Stimulated activated CD8-positive, alpha-beta memory T cell treated with anti-CD3 and anti-CD28 coated beads, Interleukin-7, amount 100 ng/mL, for 24 hours (primary cell): ENCODE measurements around the gene CAPN2.

Source experiments
- DNase-seq: peaks from one replicate; pipeline ENCODE4 v3.0.0-alpha.2; 2020; ENCODE audit warnings: low read depth

The CAPN2 gene

GRCh38 chr1:223702735-223703667, 9.3 kb upstream of the CAPN2 start:
- no peak for DNase-seq

GRCh38 chr1:223703668-223704013, 8.7 kb upstream of the CAPN2 start:
- no peak for DNase-seq

GRCh38 chr1:223704921-223705878, 7.1 kb upstream of the CAPN2 start:
- DNase-seq: no peak

DNA sequence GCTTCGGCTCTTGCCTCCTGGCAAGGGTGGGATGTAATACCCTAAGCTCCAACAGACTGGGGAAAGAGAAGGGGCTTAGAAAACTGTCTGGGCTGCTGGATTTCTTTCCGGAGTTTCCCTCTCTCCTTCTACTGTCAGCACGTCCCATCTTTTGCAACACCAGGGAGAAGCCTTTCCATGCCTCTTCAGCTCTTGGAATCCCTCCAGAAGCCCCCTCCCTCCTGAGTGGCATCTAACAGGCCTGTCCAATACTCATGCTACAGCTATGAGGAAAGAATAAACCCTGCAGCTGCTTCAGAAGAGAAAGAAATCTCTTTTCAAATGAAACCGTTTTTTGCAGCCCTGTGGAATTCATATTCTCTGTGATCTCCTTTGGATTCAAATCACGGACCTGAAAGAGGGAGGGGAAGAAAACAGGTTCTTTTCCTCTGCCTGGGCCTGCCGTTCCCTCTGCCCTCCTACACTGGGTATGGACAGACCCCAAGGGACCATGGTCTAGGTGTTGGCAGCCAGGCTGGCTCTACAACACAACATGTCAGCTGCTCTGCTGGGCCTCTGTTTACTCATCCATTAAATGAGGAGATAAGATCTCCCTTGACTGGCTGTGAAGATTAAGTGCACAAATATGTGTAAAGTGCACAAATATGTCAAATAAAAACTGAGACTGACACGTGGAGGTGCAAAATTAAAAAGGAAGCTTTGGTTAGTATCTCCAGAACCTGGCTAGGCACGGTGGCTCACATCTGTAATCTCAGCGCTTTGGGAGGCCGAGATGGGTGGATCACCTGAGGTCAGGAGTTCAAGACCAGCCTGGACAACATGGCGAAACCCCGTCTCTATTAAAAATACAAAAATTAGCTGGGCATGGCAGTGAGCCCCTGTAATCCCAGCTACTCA, 6.0 kb upstream of the CAPN2 start:
- DNase-seq: no peak

DNA sequence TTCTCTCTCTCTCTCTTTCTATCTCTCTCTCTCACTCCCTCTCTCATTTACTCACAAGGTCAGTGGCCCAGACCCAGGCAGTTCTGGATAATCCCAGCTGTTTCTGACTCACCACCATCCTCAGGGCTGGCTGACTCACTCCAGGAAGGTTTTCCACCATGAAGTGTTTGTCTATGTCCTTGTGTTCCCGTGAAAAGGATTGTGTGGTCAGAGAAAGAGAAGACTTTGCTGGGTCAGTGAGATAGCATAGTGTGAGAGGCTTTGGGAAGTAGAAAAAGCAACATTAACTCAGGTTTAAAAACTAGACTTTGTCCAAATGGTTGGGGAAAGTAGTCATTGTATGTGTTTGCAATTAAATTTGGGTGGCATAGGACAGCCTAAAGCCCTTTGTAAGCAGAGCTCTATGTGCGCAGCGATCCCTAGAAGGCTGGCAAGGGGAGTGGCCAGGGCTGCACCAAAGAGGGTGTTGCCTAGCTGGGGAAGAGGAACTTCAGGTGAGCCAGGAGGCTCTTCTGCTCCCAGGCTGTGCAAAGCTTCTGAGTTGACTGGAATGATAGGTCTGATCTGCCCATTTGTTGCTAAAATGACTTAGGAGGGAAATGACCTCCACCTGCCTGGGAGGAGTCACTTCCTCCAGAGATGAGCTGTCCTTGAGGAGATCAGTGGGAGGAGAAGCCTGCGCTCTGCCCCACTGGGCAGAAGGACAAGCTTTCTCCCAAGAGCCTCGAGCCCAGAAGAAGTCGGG, 4.9 kb upstream of the CAPN2 start:
- DNase-seq: no peak

DNA sequence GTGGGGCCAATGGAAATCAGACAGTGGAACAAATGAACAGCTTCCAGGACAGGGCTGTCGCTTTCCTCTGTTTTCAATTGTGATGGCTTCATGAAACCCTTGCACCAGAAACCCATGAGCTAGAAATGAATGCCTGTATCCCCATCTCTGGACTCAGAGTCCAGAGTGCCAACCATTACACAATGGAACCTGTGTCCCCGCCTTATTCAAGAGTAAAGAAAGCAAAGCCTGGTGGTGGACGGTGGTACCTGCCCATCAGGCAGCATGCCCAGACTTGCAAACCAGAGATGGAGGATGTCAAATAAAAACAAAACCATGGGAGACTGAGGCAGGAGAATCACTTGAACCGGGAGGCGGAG, 4.4 kb upstream of the CAPN2 start:
- DNase-seq: no peak

DNA sequence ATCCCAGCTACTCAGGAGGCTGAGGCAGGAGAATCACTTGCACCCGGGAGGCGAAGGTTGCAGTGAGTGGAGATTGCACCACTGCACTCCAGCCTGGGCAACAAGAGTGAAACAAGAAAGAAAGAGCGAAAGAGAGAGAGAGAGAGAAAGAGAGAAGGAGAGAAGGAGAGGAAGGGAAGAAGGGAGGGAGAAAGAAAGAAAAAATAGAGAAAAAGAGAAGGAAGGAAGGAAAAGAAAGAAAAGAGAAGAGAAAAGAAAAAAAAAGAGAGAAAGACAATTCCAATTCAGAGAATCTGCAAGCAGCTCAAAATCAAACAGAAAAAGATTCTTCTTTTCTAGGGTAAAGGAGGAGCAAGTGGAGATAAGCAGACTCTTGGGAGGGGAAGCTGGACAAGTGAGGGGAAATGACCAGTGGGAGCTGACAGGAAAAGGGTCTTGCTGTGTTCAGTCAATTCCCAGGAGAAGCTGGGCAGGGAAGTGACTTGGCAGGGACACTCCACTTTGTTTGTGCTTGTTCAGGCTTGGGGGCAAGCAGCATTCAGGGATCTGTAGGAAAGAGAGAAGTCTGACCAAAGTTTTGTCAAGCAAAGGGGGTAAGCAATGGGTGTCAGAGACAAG, 3.6 kb upstream of the CAPN2 start:
- no peak for DNase-seq

DNA sequence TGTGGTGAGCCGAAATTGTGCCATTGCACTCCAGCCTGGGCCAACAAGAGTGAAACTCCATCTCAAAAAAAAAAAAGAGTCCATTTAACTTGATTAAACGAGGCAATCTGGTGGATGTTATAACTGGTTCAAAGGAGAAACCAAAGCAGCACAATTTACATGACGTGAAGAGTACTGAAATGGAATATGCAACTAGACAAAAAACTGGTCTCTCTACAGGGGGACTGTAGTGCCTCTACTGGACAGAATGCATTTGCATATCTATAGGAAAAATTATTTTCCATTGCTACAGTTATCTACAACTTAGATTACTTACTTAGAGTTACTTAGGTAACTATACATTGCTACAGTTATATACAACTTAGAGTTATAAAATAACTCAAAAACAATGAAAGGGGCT, 2.7 kb upstream of the CAPN2 start:
- DNase-seq: no peak

GRCh38 chr1:223710179-223711133, 1.9 kb upstream of the CAPN2 start:
- no peak for DNase-seq

DNA sequence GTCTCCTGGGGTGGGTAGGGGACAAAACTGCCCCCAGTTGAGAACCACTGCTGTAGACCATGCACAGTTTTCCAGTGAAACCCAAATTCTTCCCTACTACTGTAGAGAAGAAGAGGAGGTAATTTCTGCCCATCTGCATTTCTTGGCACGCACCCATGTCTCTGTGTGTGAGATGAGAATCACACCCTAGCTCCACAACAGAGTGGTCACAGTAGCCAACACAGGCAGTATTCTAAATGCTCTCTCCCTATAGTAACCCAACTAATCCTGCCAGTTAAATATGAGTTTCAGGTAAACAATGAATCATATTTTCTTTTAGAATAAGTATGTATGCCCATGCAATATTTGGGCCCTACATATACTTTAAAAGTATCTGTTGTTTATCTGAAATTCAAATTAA, 1.2 kb upstream of the CAPN2 start:
- no peak for DNase-seq

- DNase-seq: no peak
Observed at GRCh38 chr1:223711747-223712193, 569 bp upstream of the CAPN2 start.

DNA sequence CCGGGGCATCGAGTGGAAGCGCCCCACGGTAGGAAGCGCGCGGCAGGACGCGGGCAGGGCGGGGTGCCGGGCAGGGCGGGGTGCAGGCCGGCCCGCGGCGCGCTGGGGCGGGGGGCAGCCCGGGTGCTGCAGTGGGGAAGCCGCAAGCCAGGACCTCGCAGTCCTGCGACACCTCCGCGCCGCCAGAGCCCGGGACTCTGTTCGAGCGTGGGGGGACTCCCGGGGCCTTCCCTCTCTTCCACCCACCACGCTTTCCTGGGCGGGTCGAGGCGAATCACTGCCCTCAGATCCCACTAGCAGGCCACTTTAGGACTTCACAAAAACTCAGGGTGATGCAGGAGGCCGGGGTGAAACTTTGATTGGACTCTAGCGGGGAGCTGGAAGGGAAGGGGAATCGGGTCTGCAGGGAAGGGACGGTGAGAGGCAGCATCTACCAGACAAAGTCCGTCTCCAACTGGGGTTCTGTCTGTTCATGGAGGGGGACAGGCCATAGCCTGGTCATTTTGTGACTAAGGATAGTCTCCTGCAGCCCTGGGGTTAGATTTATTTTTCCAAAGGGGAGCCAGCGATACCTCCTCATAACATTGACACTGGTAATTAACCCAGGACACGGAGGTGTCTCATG, 623 bp downstream of the CAPN2 start:
- no peak for DNase-seq

DNA sequence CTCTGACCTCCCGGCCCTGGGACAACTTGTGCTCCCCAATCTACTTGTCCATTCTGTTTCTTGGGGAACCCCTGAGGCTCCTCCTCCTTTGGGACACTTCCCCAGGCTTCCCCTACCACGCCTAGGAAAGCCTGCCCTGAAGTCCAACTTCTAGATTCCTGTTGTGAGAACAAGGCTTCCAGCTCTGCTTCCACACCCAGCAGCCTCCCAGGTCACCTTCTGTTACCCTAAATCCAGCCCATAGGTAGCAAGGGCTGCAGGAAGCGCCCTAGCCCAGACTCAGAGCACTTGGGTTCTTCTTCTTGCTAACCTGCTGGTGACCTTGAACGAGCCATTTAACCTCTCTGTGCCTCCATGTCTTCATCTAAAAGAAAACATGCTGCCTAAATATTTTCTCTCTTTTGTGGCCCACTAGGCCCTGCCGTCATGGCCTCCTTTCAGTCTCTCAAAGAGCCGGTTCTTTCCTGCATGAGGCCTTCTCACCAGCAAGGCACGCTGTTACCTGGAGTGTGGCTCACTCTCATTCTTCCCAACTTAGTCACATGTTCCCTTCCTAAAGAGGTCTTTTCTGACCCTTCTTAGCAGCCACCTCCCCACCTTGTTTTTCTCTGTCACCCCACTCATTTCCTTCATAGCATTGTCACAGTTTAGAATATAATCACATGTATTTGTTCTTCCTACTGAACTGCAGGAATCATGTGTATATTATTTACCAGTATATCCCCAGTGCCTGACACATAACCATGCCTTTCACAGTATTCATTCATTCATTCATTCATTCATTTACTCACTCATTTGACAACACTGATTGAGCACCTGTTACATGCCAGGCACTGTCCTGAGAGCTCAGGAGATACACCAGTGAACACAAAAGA, 1.4 kb downstream of the CAPN2 start:
- DNase-seq: no peak

GRCh38 chr1:223714421-223714724, 2.0 kb downstream of the CAPN2 start:
- no peak for DNase-seq

- DNase-seq: no peak
Observed at GRCh38 chr1:223714849-223715603, 2.7 kb downstream of the CAPN2 start.

GRCh38 chr1:223715604-223716172, 3.3 kb downstream of the CAPN2 start:
- no peak for DNase-seq

GRCh38 chr1:223716302-223716862, 4.0 kb downstream of the CAPN2 start:
- no peak for DNase-seq
